CD4-positive, alpha-beta T cell (primary cell): ENCODE data around the gene STRADB. TPM values are rescaled to one million over a fixed set of nuclear protein-coding genes. Genes with fewer than 3 reads are reported as not detected.
"Not testable (repeated sequence)": the region's sequence is repeated elsewhere in the genome, so short reads cannot be mapped to it uniquely, and the experiment has no call there.

Experiments
- ATAC-seq: fragments of 200-7000 bp; cut with Tn5 transposase; one replicate; pipeline ENCODE4 v1.10.0; 2022; ENCODE audit warnings: mild to moderate bottlenecking; ENCODE audit not compliant: poor library complexity
- CTCF ChIA-PET: fragments of 350-600 bp; sonication (Branson Sonifier 250); formaldehyde crosslinking; loops from one replicate; lab custom pipeline; 2021; ENCODE audit warnings: antibody characterized with exemption, inconsistent platforms; lab: Charles Lee
- POLR2A ChIA-PET: fragments of 350-600 bp; sonication (Branson Sonifier 250); formaldehyde crosslinking; loops from one replicate; lab custom pipeline; 2021; ENCODE audit warnings: antibody characterized with exemption, inconsistent platforms; lab: Charles Lee
- DNase-seq, 14 experiments: peaks; one replicate each; pipeline ENCODE4 v3.0.0-alpha.2; 2013 to 2020; ENCODE audit warnings: mixed read lengths in 2 of 14
- H3K27ac ChIP-seq, 2 donors: one replicate each; pipeline versions ENCODE4 v1.5.1 to v1.7.0; 2013; ENCODE audit warnings: low read length in 2 of 2, low read depth in 1 of 2, mild to moderate bottlenecking in 1 of 2
- H3K27me3 ChIP-seq, 2 experiments: 1 replicate in 1 of 2; 2 replicates in 1 of 2; pipeline versions ENCODE4 v1.6.1 to v1.7.0; 2013; ENCODE audit warnings: low read length in 2 of 2, control low read depth in 1 of 2, mild to moderate bottlenecking in 1 of 2, moderate library complexity in 1 of 2; ENCODE audit not compliant: insufficient read depth in 2 of 2, control insufficient read depth in 1 of 2
- H3K36me3 ChIP-seq: one replicate; pipeline ENCODE4 v1.6.1; 2013; ENCODE audit warnings: low read length, control low read depth; ENCODE audit not compliant: insufficient read depth
- H3K4me1 ChIP-seq: one replicate; pipeline ENCODE4 v1.6.1; 2013; ENCODE audit warnings: low read length, control low read depth; ENCODE audit not compliant: insufficient read depth
- H3K4me3 ChIP-seq: one replicate; pipeline ENCODE4 v1.5.1; 2013; ENCODE audit warnings: mild to moderate bottlenecking, low read length, moderate library complexity
- H3K9me3 ChIP-seq, 2 experiments: 1 replicate in 1 of 2; 2 replicates in 1 of 2; pipeline versions ENCODE4 v1.6.1 to v1.7.0; 2013; ENCODE audit warnings: low read length in 2 of 2, mild to moderate bottlenecking in 2 of 2, control low read depth in 1 of 2, moderate library complexity in 1 of 2; ENCODE audit not compliant: control insufficient read depth in 1 of 2, insufficient read depth in 1 of 2
- H3K27ac Mint-ChIP-seq: one replicate; pipeline ENCODE4 v1.8.0; 2020; ENCODE audit warnings: mixed read lengths
- H3K27me3 Mint-ChIP-seq: one replicate; pipeline ENCODE4 v1.8.0; 2021; ENCODE audit warnings: mixed read lengths
- H3K36me3 Mint-ChIP-seq: one replicate; pipeline ENCODE4 v1.8.0; 2021; ENCODE audit warnings: low read depth, mixed read lengths
- H3K4me1 Mint-ChIP-seq: one replicate; pipeline ENCODE4 v1.8.0; 2021; ENCODE audit warnings: low read depth, mixed read lengths
- H3K4me3 Mint-ChIP-seq: one replicate; pipeline ENCODE4 v1.8.0; 2020; ENCODE audit warnings: mild to moderate bottlenecking, mixed read lengths
- H3K9me3 Mint-ChIP-seq: one replicate; pipeline ENCODE4 v1.8.0; 2020; ENCODE audit warnings: mixed read lengths
- intact Hi-C, 2 experiments: fragments of 100-400 bp; cut with DNase I in 1 of 2; cut with micrococcal nuclease in 1 of 2; formaldehyde crosslinking; loops; one replicate each; pipeline versions ENCODE4 v1.15.1 to v1.9.0; 2023 to 2025; cut with DNase I, micrococcal nuclease
- total RNA-seq, 174 experiments: library from RNA in 2 of 174; stranded (reverse) in 2 of 174; gene quantifications; one replicate each; pipeline ENCODE4 v1.2.3 and lab custom pipeline; 2021 to 2026
- TF ChIP-seq, protein P1 (sequence below): fragments of 200-600 bp; IDR thresholded peaks from one replicate; pipeline ENCODE4 v1.8.0; 2022; ENCODE audit warnings: antibody characterized with exemption, mild to moderate bottlenecking

The STRADB gene
- total RNA-seq, 2 experiments from 2014 or later = 4.2 to 5.6 TPM

DNA sequence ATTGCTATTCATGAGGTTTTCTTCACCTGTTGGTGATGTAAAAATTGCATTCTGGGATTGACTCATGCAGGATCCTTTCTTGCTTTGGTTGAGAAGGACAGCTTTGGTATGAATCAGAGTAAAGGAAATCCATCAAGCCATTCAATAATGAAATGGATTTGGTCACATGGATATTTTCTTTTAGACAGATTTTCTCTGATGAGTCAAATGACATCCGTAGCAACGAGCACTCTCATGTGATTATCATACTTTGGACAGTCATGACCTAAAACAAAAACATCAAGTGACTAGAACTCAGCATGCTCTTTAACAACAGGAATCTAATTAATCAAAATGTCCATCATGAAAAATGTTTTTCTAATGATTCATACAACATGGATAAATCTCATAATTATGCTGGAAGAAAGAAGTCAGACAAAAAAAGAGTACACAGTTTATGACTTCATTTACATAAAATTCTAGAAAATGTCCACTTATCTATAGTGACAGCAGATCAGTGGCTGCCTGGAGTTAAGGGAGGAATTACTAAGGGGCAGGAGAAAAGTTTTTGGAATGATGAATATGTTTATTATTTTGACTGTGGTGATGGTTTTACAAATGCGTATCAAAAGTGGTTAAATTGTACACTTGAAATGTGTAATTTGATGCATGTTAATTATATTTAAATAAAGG is 31.0 kb upstream of the STRADB start:
- H3K4me3 Mint-ChIP-seq = no peak overlapping the region
- H3K36me3 Mint-ChIP-seq = peaks cover 20% of the 10 kb centered on the region
- peak overlapping the region; percentile 80 for H3K27ac Mint-ChIP-seq
- intact Hi-C loops = no loop called here
- peaks cover 7% of the 10 kb centered on the region for H3K4me1 ChIP-seq
- no peaks in the 10 kb centered on the region for H3K27me3 Mint-ChIP-seq
- no peaks in the 10 kb centered on the region for H3K27me3 ChIP-seq
- peaks cover 6% of the 10 kb centered on the region for H3K36me3 ChIP-seq
- H3K4me1 Mint-ChIP-seq = peaks cover 52% of the 10 kb centered on the region
- DNase-seq = peak in 1 of 14 experiments; percentile 13
- no peaks in the 10 kb centered on the region for H3K9me3 Mint-ChIP-seq
- ChIA-PET POLR2A (no interaction called here), CTCF (no interaction called here)
- ATAC-seq = peak; percentile 50
- H3K27ac ChIP-seq = peak overlapping the region in 1 of 2 donors; percentile 0
- TF ChIP-seq, protein P1, sequence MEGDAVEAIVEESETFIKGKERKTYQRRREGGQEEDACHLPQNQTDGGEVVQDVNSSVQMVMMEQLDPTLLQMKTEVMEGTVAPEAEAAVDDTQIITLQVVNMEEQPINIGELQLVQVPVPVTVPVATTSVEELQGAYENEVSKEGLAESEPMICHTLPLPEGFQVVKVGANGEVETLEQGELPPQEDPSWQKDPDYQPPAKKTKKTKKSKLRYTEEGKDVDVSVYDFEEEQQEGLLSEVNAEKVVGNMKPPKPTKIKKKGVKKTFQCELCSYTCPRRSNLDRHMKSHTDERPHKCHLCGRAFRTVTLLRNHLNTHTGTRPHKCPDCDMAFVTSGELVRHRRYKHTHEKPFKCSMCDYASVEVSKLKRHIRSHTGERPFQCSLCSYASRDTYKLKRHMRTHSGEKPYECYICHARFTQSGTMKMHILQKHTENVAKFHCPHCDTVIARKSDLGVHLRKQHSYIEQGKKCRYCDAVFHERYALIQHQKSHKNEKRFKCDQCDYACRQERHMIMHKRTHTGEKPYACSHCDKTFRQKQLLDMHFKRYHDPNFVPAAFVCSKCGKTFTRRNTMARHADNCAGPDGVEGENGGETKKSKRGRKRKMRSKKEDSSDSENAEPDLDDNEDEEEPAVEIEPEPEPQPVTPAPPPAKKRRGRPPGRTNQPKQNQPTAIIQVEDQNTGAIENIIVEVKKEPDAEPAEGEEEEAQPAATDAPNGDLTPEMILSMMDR = no peak
- H3K9me3 ChIP-seq = no peaks in the 10 kb centered on the region
- H3K4me3 ChIP-seq = no peak overlapping the region

DNA sequence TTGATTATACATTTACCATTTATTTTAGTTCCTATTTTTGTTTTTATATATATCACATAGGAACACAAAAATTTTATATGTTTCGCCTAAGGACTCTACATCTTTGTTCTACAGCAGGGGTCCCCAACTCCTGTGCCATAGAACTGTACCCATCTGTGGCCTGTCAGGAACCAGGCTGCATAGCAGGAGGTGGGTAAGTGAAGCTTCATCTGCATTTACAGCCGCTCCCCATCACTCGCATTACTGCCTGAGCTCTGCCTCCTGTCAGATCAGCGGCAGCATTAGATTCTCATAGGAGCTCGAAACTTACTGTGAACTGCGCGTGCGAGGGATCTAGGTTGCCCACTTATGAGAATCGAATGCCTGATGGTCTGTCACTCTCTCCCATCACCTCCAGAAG is 25.6 kb upstream of the STRADB start:
- peaks cover under 1% of the 10 kb centered on the region for H3K36me3 Mint-ChIP-seq
- POLR2A ChIA-PET = interaction anchor here (0.6 kb wide), 1 partner anchor 48 kb away, joined by 3 read pairs; no protein-coding TSS in a partner anchor
- no peak for DNase-seq
- H3K27me3 ChIP-seq = no peaks in the 10 kb centered on the region
- TF ChIP-seq, protein P1 = no peak
- peaks cover 40% of the 10 kb centered on the region for H3K4me1 Mint-ChIP-seq
- H3K4me3 ChIP-seq = no peak overlapping the region
- H3K4me3 Mint-ChIP-seq = no peak overlapping the region
- H3K36me3 ChIP-seq = no peaks in the 10 kb centered on the region
- no peak overlapping the region for H3K27ac ChIP-seq
- no peaks in the 10 kb centered on the region for H3K9me3 ChIP-seq
- intact Hi-C loops = no loop called here
- peaks cover 3% of the 10 kb centered on the region for H3K4me1 ChIP-seq
- no peaks in the 10 kb centered on the region for H3K27me3 Mint-ChIP-seq
- ATAC-seq = no peak
- CTCF ChIA-PET = no interaction called here
- no peaks in the 10 kb centered on the region for H3K9me3 Mint-ChIP-seq
- peak overlapping the region; percentile 65 for H3K27ac Mint-ChIP-seq

DNA sequence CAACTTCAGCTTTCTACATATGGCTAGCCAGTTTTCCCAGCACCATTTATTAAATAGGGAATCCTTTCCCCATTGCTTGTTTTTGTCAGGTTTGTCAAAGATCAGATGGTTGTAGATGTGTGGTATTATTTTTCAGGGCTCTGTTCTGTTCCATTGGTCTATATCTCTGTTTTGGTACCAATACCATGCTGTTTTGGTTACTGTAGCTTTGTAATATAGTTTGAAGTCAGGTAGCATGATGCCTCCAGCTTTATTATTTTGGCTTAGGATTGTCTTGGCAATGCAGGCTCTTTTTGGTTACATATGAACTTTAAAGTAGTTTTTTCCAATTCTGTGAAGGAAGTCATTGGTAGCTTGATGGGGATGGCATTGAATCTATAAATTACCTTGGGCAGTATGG is 23.2 kb upstream of the STRADB start:
- ATAC-seq, CTCF ChIA-PET, H3K36me3 Mint-ChIP-seq, intact Hi-C loops, H3K9me3 ChIP-seq, POLR2A ChIA-PET, H3K27me3 ChIP-seq, H3K27ac ChIP-seq, H3K9me3 Mint-ChIP-seq, H3K27ac Mint-ChIP-seq, H3K4me3 ChIP-seq, DNase-seq, H3K27me3 Mint-ChIP-seq, H3K4me3 Mint-ChIP-seq, H3K36me3 ChIP-seq: not testable (repeated sequence)
- peaks cover 17% of the 10 kb centered on the region for H3K4me1 ChIP-seq
- peaks cover 45% of the 10 kb centered on the region for H3K4me1 Mint-ChIP-seq

DNA sequence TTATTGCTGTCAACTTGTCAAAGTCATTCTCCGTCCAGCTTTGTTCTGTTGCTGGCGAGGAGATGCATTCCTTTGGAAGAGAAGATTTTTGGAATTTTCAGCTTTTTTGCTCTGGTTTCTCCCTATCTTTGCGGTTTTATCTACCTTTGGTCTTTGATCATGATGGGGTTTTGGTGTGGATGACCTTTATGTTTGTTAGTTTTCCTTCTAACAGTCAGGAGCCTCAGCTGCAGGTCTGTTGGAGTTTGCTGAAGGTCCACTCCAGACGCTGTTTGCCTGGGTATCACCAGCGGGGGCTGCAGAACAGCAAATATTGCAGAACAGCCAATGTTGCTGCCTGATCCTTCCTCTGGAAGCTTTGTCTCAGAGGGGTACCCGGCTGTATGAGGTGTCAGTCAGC is 21.7 kb upstream of the STRADB start:
- H3K36me3 ChIP-seq, H3K27ac ChIP-seq, H3K4me3 Mint-ChIP-seq, ATAC-seq, DNase-seq, H3K4me3 ChIP-seq, H3K9me3 Mint-ChIP-seq, CTCF ChIA-PET, H3K27me3 ChIP-seq, H3K36me3 Mint-ChIP-seq, H3K27me3 Mint-ChIP-seq, H3K9me3 ChIP-seq: not testable (repeated sequence)
- peaks cover 22% of the 10 kb centered on the region for H3K4me1 ChIP-seq
- H3K27ac Mint-ChIP-seq = peak overlapping the region; percentile 28
- POLR2A ChIA-PET = interaction anchor here (0.6 to 1.1 kb wide), 2 partner anchors 22 to 871 kb away, joined by 4 to 5 read pairs; partner anchors contain the start of genes STRADB and TRAK2
- intact Hi-C loops = loop anchor here in 1 of 2 experiments (10.0 kb wide), 1 partner anchor 945 kb away; the partner anchor contains the start of gene BMPR2
- peaks cover 54% of the 10 kb centered on the region for H3K4me1 Mint-ChIP-seq

DNA sequence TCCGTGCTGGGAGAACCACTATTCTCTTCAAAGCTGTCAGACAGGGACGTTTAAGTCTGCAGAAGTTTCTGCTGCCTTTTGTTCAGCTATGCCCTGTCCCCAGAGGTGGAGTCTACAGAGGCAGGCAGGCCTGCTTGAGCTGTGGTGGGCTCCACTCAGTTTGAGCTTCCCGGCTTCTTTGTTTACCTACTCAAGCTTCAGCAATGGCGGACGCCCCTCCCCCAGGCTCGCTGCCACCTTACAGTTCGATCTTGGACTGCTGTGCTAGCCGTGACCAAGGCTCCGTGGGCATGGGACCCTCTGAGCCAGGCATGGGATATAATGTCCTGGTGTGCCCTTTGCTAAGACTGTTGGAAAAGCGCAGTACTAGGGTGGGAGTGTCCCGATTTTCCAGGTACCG is 21.2 kb upstream of the STRADB start:
- H3K27ac Mint-ChIP-seq, H3K9me3 Mint-ChIP-seq, H3K36me3 Mint-ChIP-seq, H3K4me3 Mint-ChIP-seq, H3K27me3 ChIP-seq, H3K9me3 ChIP-seq, ATAC-seq, DNase-seq, H3K27ac ChIP-seq, H3K27me3 Mint-ChIP-seq, CTCF ChIA-PET, H3K4me3 ChIP-seq, H3K36me3 ChIP-seq: not testable (repeated sequence)
- POLR2A ChIA-PET = interaction anchor here (0.6 to 1.1 kb wide), 2 partner anchors 21 to 870 kb away, joined by 4 to 5 read pairs; partner anchors contain the start of genes STRADB and TRAK2
- intact Hi-C loops = loop anchor here in 1 of 2 experiments (10.0 kb wide), 1 partner anchor 944 kb away; the partner anchor contains the start of gene BMPR2
- peaks cover 25% of the 10 kb centered on the region for H3K4me1 ChIP-seq
- peaks cover 59% of the 10 kb centered on the region for H3K4me1 Mint-ChIP-seq
